CD8-positive, alpha-beta memory T cell (primary cell): Measurements from ENCODE around the gene CCL7. TPM values are rescaled to one million over a fixed set of nuclear protein-coding genes. Genes with fewer than 3 reads are reported as not detected.

Source experiments
- CTCF ChIA-PET: fragments of 350-600 bp; sonication (Branson Sonifier 250); formaldehyde crosslinking; loops from one replicate; lab custom pipeline; 2021; ENCODE audit warnings: antibody characterized with exemption; lab: Charles Lee
- POLR2A ChIA-PET: fragments of 350-600 bp; sonication (Branson Sonifier 250); formaldehyde crosslinking; loops from one replicate; lab custom pipeline; 2021; ENCODE audit warnings: antibody characterized with exemption; lab: Charles Lee
- DNase-seq, 5 donors: peaks; one replicate each; pipeline versions ENCODE4 v3.0.0 to v3.0.0-alpha.2; 2020 to 2022; ENCODE audit warnings: mixed read lengths in 1 of 5
- H3K27ac ChIP-seq: one replicate; pipeline ENCODE4 v1.7.0; 2013; ENCODE audit warnings: low read depth, mild to moderate bottlenecking, low read length, moderate library complexity
- H3K27me3 ChIP-seq: 2 replicates; pipeline ENCODE4 v1.7.0; 2013; ENCODE audit warnings: low read length, mild to moderate bottlenecking; ENCODE audit not compliant: insufficient read depth, poor library complexity, severe bottlenecking
- H3K36me3 ChIP-seq: 2 replicates; pipeline ENCODE4 v1.7.0; 2013; ENCODE audit warnings: mild to moderate bottlenecking, low read length, moderate library complexity; ENCODE audit not compliant: insufficient read depth
- H3K4me1 ChIP-seq: 2 replicates; pipeline ENCODE4 v1.7.0; 2013; ENCODE audit warnings: mild to moderate bottlenecking, low read length, moderate library complexity; ENCODE audit not compliant: insufficient read depth
- H3K4me3 ChIP-seq: 2 replicates; pipeline ENCODE4 v1.7.0; 2013; ENCODE audit warnings: mild to moderate bottlenecking, low read length
- H3K9me3 ChIP-seq: 2 replicates; pipeline ENCODE4 v1.7.0; 2013; ENCODE audit warnings: mild to moderate bottlenecking, low read length
- H3K27ac Mint-ChIP-seq, 8 donors: one replicate each; pipeline ENCODE4 v1.8.0; 2020 to 2021; ENCODE audit warnings: mixed read lengths in 8 of 8, mild to moderate bottlenecking in 6 of 8, inconsistent platforms in 3 of 8, moderate library complexity in 3 of 8
- H3K27me3 Mint-ChIP-seq, 2 donors: one replicate each; pipeline ENCODE4 v1.8.0; 2020 to 2021; ENCODE audit warnings: mixed read lengths in 2 of 2, mild to moderate bottlenecking in 1 of 2, moderate library complexity in 1 of 2
- H3K36me3 Mint-ChIP-seq, 3 donors: one replicate each; pipeline ENCODE4 v1.8.0; 2020 to 2021; ENCODE audit warnings: mixed read lengths in 3 of 3, inconsistent platforms in 1 of 3, mild to moderate bottlenecking in 1 of 3
- H3K4me1 Mint-ChIP-seq, 3 donors: one replicate each; pipeline ENCODE4 v1.8.0; 2020 to 2021; ENCODE audit warnings: mixed read lengths in 3 of 3, inconsistent platforms in 1 of 3, mild to moderate bottlenecking in 1 of 3
- H3K4me3 Mint-ChIP-seq, 7 donors: one replicate each; pipeline ENCODE4 v1.8.0; 2020 to 2021; ENCODE audit warnings: mixed read lengths in 7 of 7, mild to moderate bottlenecking in 6 of 7, moderate library complexity in 4 of 7, inconsistent platforms in 2 of 7
- H3K9me3 Mint-ChIP-seq, 5 donors: one replicate each; pipeline ENCODE4 v1.8.0; 2020 to 2022; ENCODE audit warnings: mixed read lengths in 5 of 5, mild to moderate bottlenecking in 3 of 5, moderate library complexity in 2 of 5, inconsistent platforms in 1 of 5
- polyA plus RNA-seq: library from polyadenylated mRNA; unstranded; fragments of 300-500 nt; fragmentation: Illumina TruSeq; gene quantifications from one replicate; pipeline ENCODE4 v1.2.3, GENCODE V29; 2021
- total RNA-seq, 2 experiments: library from RNA; stranded (reverse); gene quantifications; one replicate each; pipeline ENCODE4 v1.2.3, GENCODE V29; 2021

The CCL7 gene
- total and polyA plus RNA-seq, 3 experiments from 2014 or later: not detected

DNA sequence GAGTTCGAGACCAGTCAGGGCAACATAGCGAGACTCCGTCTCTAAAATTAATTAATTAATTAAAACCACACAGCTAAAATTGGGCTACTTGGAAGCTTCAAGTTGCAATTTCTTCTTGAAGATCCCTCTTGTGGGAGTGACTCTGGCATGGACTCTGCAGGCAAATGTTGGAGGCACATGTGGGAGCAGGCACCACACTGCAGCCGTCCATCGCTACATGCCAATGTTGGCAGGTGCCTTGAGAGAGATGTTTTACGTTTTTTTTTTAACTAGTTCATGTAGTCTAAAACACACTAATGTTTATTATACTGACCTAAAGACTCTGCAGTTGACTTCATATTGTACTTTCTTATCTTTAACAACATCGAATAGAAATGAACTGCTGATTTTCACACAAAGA is 41.3 kb downstream of the CCL7 start:
- no peak overlapping the region for H3K4me3 Mint-ChIP-seq

DNA sequence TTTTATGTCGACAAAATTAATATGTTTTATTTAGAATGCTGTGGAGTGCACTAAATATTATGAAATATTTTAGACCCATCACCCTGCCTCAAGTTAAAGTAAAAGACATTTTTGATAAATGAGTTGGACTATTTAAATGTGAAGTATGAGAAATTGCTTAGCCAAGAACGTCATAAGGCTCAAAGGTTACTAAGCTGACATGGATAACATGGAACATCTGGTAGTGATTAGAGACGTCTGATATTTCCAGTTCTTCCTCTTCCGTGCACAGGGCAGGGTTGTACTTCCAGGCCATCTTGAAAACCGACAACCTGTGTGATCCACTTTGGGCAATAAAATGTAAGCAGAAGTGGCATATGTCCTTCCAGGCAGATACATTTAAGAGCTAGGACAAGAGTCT is 42.1 kb downstream of the CCL7 start:
- CTCF ChIA-PET: no interaction called here

More for the DNA sequence above, 41.3 kb downstream of the CCL7 start:
- POLR2A ChIA-PET: no interaction called here
- H3K27ac Mint-ChIP-seq: no peak overlapping the region
- Histone ChIP-seq H3K4me3 (no peak overlapping the region), H3K27me3 (no peaks in the 10 kb centered on the region), H3K4me1 (no peaks in the 10 kb centered on the region), H3K36me3 (no peaks in the 10 kb centered on the region), H3K9me3 (no peaks in the 10 kb centered on the region), H3K27ac (no peak overlapping the region)
- no peak for DNase-seq
- no peaks in the 10 kb centered on the region for H3K4me1 Mint-ChIP-seq
- H3K9me3 Mint-ChIP-seq: peaks cover 0 to 1% (median 0%) of the 10 kb centered on the region in 5 donors
- no peaks in the 10 kb centered on the region for H3K36me3 Mint-ChIP-seq
- H3K27me3 Mint-ChIP-seq: peaks cover 6 to 57% of the 10 kb centered on the region in 2 donors
- CTCF ChIA-PET: no interaction called here

DNA sequence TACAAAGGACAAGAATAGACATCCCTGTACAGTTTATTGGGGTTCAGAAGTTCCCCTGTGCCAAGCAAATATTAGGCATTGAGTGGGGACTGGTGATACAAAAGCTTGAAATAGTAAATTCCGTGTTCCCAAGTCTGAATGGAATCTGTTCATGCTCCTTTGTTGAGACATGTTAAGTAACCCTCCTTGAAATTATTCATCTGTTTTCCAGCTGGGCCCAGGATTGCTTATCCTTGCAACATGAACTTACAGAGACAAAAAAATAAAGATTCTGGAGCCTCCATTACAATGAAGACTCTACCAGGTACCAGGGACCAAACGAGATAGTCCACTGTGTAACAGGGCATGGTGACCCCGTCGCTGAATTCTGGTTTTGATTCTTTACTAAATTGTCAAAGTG is 43.1 kb downstream of the CCL7 start:
- no peak overlapping the region for H3K27ac ChIP-seq
- Mint-ChIP-seq H3K4me1 (no peaks in the 10 kb centered on the region), H3K36me3 (no peaks in the 10 kb centered on the region), H3K27ac (no peak overlapping the region), H3K4me3 (no peak overlapping the region), H3K27me3 (peaks cover 10 to 49% of the 10 kb centered on the region in 2 donors), H3K9me3 (peaks cover 0 to 1% (median 0%) of the 10 kb centered on the region in 5 donors)
- no peak overlapping the region for H3K4me3 ChIP-seq
- ChIA-PET POLR2A (no interaction called here), CTCF (no interaction called here)
- H3K36me3 ChIP-seq: no peaks in the 10 kb centered on the region
- H3K4me1 ChIP-seq: no peaks in the 10 kb centered on the region
- no peak for DNase-seq
- H3K9me3 ChIP-seq: no peaks in the 10 kb centered on the region
- no peaks in the 10 kb centered on the region for H3K27me3 ChIP-seq

More for the DNA sequence above, 42.1 kb downstream of the CCL7 start:
- Histone ChIP-seq H3K4me3 (no peak overlapping the region), H3K36me3 (no peaks in the 10 kb centered on the region), H3K27me3 (no peaks in the 10 kb centered on the region), H3K4me1 (no peaks in the 10 kb centered on the region), H3K27ac (no peak overlapping the region), H3K9me3 (no peaks in the 10 kb centered on the region)
- H3K27me3 Mint-ChIP-seq: peaks cover 10 to 58% of the 10 kb centered on the region in 2 donors
- H3K4me1 Mint-ChIP-seq: no peaks in the 10 kb centered on the region
- H3K4me3 Mint-ChIP-seq: no peak overlapping the region
- no peak for DNase-seq
- H3K36me3 Mint-ChIP-seq: no peaks in the 10 kb centered on the region
- H3K9me3 Mint-ChIP-seq: peaks cover 0 to 1% (median 0%) of the 10 kb centered on the region in 5 donors
- POLR2A ChIA-PET: no interaction called here
- no peak overlapping the region for H3K27ac Mint-ChIP-seq

DNA sequence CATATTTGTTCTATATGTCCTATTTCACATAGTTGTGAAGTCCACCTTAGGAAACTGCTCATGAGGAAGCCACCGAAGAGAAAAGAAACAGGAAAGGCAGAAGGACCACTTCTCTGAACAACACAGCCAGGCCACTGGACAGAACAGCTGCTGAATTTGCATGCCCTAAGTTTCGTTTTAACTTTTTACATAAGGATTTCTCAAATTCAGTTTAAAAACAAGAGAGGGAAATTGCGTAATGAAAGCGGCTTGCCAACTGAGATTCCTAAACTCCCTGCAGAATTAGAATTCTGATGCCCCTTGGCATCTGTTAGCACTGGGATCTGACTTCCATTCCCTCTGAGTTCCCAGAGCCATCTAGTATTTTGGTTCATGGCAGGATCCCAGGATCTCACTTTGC is 44.3 kb downstream of the CCL7 start:
- peaks cover 0 to 1% (median 0%) of the 10 kb centered on the region in 5 donors for H3K9me3 Mint-ChIP-seq
- H3K27me3 Mint-ChIP-seq: peaks cover 10 to 49% of the 10 kb centered on the region in 2 donors
- Histone ChIP-seq H3K27me3 (no peaks in the 10 kb centered on the region), H3K4me1 (no peaks in the 10 kb centered on the region), H3K36me3 (no peaks in the 10 kb centered on the region), H3K27ac (no peak overlapping the region), H3K9me3 (no peaks in the 10 kb centered on the region), H3K4me3 (no peak overlapping the region)
- POLR2A ChIA-PET: no interaction called here
- no peaks in the 10 kb centered on the region for H3K36me3 Mint-ChIP-seq
- no peak overlapping the region for H3K27ac Mint-ChIP-seq
- H3K4me3 Mint-ChIP-seq: no peak overlapping the region
- CTCF ChIA-PET: no interaction called here
- H3K4me1 Mint-ChIP-seq: no peaks in the 10 kb centered on the region
- DNase-seq: no peak

DNA sequence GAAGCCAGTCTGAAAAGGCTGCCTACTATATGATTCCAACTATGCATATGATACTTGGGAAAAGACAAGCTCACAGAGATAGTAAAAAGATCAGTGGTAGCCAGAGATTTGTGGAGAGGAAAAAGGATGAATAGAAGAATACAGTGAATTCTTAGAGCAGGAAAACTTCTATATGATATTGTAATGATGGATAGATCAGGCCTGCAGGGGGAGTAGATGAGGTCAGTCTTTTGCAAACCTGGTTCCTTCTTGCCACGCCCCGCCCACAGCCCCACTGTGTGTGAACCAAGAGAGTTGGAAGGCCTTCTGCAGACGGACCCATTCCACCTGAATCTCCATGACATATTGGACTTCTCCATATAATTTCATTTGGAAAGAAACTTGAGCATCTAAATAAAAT is 48.5 kb downstream of the CCL7 start:
- CTCF ChIA-PET: no interaction called here
- peaks cover 7 to 23% of the 10 kb centered on the region in 2 donors for H3K27me3 Mint-ChIP-seq
- Histone ChIP-seq H3K4me3 (no peak overlapping the region), H3K27me3 (no peaks in the 10 kb centered on the region), H3K27ac (no peak overlapping the region), H3K9me3 (no peaks in the 10 kb centered on the region), H3K36me3 (no peaks in the 10 kb centered on the region), H3K4me1 (no peaks in the 10 kb centered on the region)
- POLR2A ChIA-PET: no interaction called here
- no peak overlapping the region for H3K4me3 Mint-ChIP-seq
- no peaks in the 10 kb centered on the region for H3K36me3 Mint-ChIP-seq
- no peak for DNase-seq
- no peaks in the 10 kb centered on the region for H3K9me3 Mint-ChIP-seq
- H3K27ac Mint-ChIP-seq: no peak overlapping the region
- H3K4me1 Mint-ChIP-seq: no peaks in the 10 kb centered on the region

DNA sequence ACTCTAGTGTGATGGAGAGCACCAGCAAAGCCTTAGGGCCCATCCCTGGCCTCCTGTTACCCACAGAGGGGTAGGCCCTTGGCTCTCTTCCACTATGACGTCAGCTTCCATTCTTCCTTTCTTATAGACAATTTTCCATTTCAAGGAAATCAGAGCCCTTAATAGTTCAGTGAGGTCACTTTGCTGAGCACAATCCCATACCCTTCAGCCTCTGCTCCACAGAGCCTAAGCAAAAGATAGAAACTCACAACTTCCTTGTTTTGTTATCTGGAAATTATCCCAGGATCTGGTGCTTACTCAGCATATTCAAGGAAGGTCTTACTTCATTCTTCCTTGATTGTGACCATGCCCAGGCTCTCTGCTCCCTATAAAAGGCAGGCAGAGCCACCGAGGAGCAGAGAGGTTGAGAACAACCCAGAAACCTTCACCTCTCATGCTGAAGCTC is 49.0 kb downstream of the CCL7 start, which contains the start of gene CCL8:
Gene CCL8, plus strand, starts transcription at position 397 of the 445 bp plus-strand sequence. CDS start 67 bp downstream, outside the sequence.
- Histone ChIP-seq H3K4me1 (no peaks in the 10 kb centered on the region), H3K27me3 (no peaks in the 10 kb centered on the region), H3K9me3 (no peaks in the 10 kb centered on the region), H3K4me3 (no peak within 1 kb of the TSS), H3K27ac (no peak within 1 kb of the TSS), H3K36me3 (no peaks in the 10 kb centered on the region)
- CTCF ChIA-PET: no interaction called here
- DNase-seq: no peak
- POLR2A ChIA-PET: no interaction called here
- Mint-ChIP-seq H3K9me3 (peaks cover 0 to 4% (median 0%) of the 10 kb centered on the region in 5 donors), H3K27me3 (peaks cover 6 to 17% of the 10 kb centered on the region in 2 donors), H3K27ac (no peak within 1 kb of the TSS), H3K4me1 (no peaks in the 10 kb centered on the region), H3K36me3 (no peaks in the 10 kb centered on the region), H3K4me3 (no peak within 1 kb of the TSS)

Other genes starting within 250 kb of the CCL7 start
- gene CCL2, start 14.9 kb upstream of the CCL7 start, total RNA-seq: 1 to 10 TPM; 5.5 to 6.6 TPM
- gene CCL2, start 14.9 kb upstream of the CCL7 start, polyA plus RNA-seq: not detected
- gene CCL11, start 15.5 kb downstream of the CCL7 start, total RNA-seq: not detected
- not detected for gene CCL11, start 15.5 kb downstream of the CCL7 start, polyA plus RNA-seq
- not detected for gene CCL8, start 49.2 kb downstream of the CCL7 start, total RNA-seq
- gene CCL8, start 49.2 kb downstream of the CCL7 start, polyA plus RNA-seq: not detected
- gene CCL13, start 86.3 kb downstream of the CCL7 start, total RNA-seq: not detected
- gene CCL13, start 86.3 kb downstream of the CCL7 start, polyA plus RNA-seq: not detected
- gene CCL1, start 93.0 kb downstream of the CCL7 start, total RNA-seq: 10 to 100 TPM; 52.8 to 55.3 TPM
- not detected for gene CCL1, start 93.0 kb downstream of the CCL7 start, polyA plus RNA-seq